ENCODE data around the gene USP33.

GRCh38 chr1:77668924-77669449 lies 90.7 kb downstream of the USP33 start:
- TF ChIP-seq CTCF (IDR thresholded peaks at IDR 0.05): no peak
- TF ChIP-seq POLR2AphosphoS5 (IDR thresholded peaks at IDR 0.05): no peak
- no peak for TF ChIP-seq POLR2A (IDR thresholded peaks at IDR 0.05)
- TF ChIP-seq EP300 (IDR thresholded peaks at IDR 0.05; ENCODE audit: low read depth): no peak
